Liver (tissue), 3 donors: Measurements from ENCODE around the gene ASPSCR1.

Source experiments
- ATF3 ChIP-seq: IDR thresholded peaks from 2 replicates; pipeline ENCODE4 v1.6.1; 2016; ENCODE audit warnings: antibody characterized with exemption
- CTCF ChIP-seq: fragments of 150-350 bp; IDR thresholded peaks from 2 replicates; pipeline ENCODE4 v1.5.1; 2017; ENCODE audit warnings: improper control_type of control experiment, low read depth, low read length; ENCODE audit not compliant: missing input control
- EGR1 ChIP-seq, 2 donors: IDR thresholded peaks; 2 replicates each; pipeline ENCODE4 v1.6.1; 2016 to 2018; ENCODE audit warnings: antibody characterized with exemption in 2 of 2, low read depth in 2 of 2
- GABPA ChIP-seq, 2 donors: IDR thresholded peaks in 1 of 2; conservative IDR thresholded peaks in 1 of 2; 2 replicates each; pipeline ENCODE4 v1.6.1; 2016; ENCODE audit warnings: antibody characterized with exemption in 2 of 2, mild to moderate bottlenecking in 1 of 2, moderate library complexity in 1 of 2
- JUND ChIP-seq, 2 donors: IDR thresholded peaks; 2 replicates each; pipeline ENCODE4 v1.6.1; 2016; ENCODE audit warnings: antibody characterized with exemption in 2 of 2
- MAX ChIP-seq: IDR thresholded peaks from 2 replicates; pipeline ENCODE4 v1.6.1; 2016; ENCODE audit warnings: antibody characterized with exemption
- RAD21 ChIP-seq, 2 donors: IDR thresholded peaks; 2 replicates each; pipeline ENCODE4 v1.6.1; 2016; ENCODE audit warnings: antibody characterized with exemption in 2 of 2, mild to moderate bottlenecking in 2 of 2
- REST ChIP-seq: IDR thresholded peaks from 2 replicates; pipeline ENCODE4 v1.6.1; 2016; ENCODE audit warnings: antibody characterized with exemption, mild to moderate bottlenecking
- RXRA ChIP-seq, 2 donors: IDR thresholded peaks; 2 replicates each; pipeline ENCODE4 v1.6.1; 2017 to 2018; ENCODE audit warnings: antibody characterized with exemption in 2 of 2, mild to moderate bottlenecking in 1 of 2
- TAF1 ChIP-seq: conservative IDR thresholded peaks from 2 replicates; pipeline ENCODE4 v1.6.1; 2016; ENCODE audit warnings: antibody characterized with exemption, mild to moderate bottlenecking
- YY1 ChIP-seq: IDR thresholded peaks from 2 replicates; pipeline ENCODE4 v1.6.1; 2016; ENCODE audit warnings: antibody characterized with exemption, mild to moderate bottlenecking
- ZBTB33 ChIP-seq: IDR thresholded peaks from 2 replicates; pipeline ENCODE4 v1.6.1; 2016; ENCODE audit warnings: antibody characterized with exemption
- donor health status: healthy.
- donor health status: healthy.

GRCh38 chr17:82029391-82029790, 52.0 kb downstream of the ASPSCR1 start:
- TF ChIP-seq RAD21 (IDR thresholded peaks at IDR 0.05) (no peak), CTCF (no peak), REST (no peak), YY1 (no peak), ATF3 (no peak), ZBTB33 (no peak), MAX (no peak), TAF1 (no peak), RXRA (IDR thresholded peaks at IDR 0.05) (no peak), EGR1 (IDR thresholded peaks at IDR 0.05; ENCODE audit: low read depth in 2 of 2) (no peak), GABPA (IDR thresholded peaks at IDR 0.05 in 1 of 2, conservative IDR thresholded peaks at IDR 0.05 in 1 of 2) (no peak), JUND (IDR thresholded peaks at IDR 0.05) (no peak)
